Tibial artery (tissue), 4 donors: Measurements from ENCODE around the gene TIE1.

Experiments used
- DNase-seq, 2 donors: peaks; one replicate each; pipeline ENCODE4 v3.0.0-alpha.2; 2019
- H3K27ac ChIP-seq, 2 donors: fragments of 200-600 bp; sonication (generic) in 1 of 2; 1 replicate in 1 of 2; 2 replicates in 1 of 2; pipeline ENCODE4 v1.5.1; 2018 to 2019; ENCODE audit warnings: mild to moderate bottlenecking in 1 of 2
- H3K27me3 ChIP-seq, 2 donors: fragments of 200-600 bp; sonication (generic) in 1 of 2; one replicate each; pipeline versions ENCODE4 v1.5.1 to v1.6.0; 2016 to 2019
- H3K36me3 ChIP-seq, 3 donors: fragments of 200-600 bp; sonication (generic) in 2 of 3; one replicate each; pipeline ENCODE4 v1.5.1; 2016 to 2019; ENCODE audit warnings: mild to moderate bottlenecking in 2 of 3
- H3K4me1 ChIP-seq, 4 donors: fragments of 200-600 bp; sonication (generic) in 2 of 4; 1 replicate in 3 of 4; 2 replicates in 1 of 4; pipeline ENCODE4 v1.5.1; 2016 to 2019
- H3K4me3 ChIP-seq, 2 donors: fragments of 200-600 bp; sonication (generic) in 1 of 2; 1 replicate in 1 of 2; 2 replicates in 1 of 2; pipeline ENCODE4 v1.5.1; 2018 to 2019; ENCODE audit warnings: mild to moderate bottlenecking in 2 of 2
- H3K9me3 ChIP-seq, 3 donors: fragments of 200-600 bp; sonication (generic) in 1 of 3; one replicate each; pipeline ENCODE4 v1.5.1; 2016 to 2019
- CTCF ChIP-seq, 2 experiments: fragments of 200-600 bp in 1 of 2; fragments of 450-650 bp in 1 of 2; IDR thresholded peaks; one replicate each; pipeline ENCODE4 v1.5.1; 2017 to 2019; ENCODE audit warnings: antibody characterized with exemption in 2 of 2, mild to moderate bottlenecking in 1 of 2, moderate library complexity in 1 of 2
- intact Hi-C: fragments of 100-400 bp; cut with DNase I; formaldehyde crosslinking; loops from one replicate; pipeline ENCODE4 v1.15.0; 2023; ENCODE audit warnings: low total_unique reads

TIE1 gene

GRCh38 chr1:43303471-43304313, 2.9 kb downstream of the TIE1 start:
- H3K36me3 ChIP-seq, result no peaks in the 10 kb centered on the region
- intact Hi-C loops, result no loop called here
- H3K4me1 ChIP-seq, result peaks cover 0 to 8% (median 0%) of the 10 kb centered on the region in 4 donors
- no peaks in the 10 kb centered on the region for H3K9me3 ChIP-seq
- no peaks in the 10 kb centered on the region for H3K27me3 ChIP-seq
- H3K4me3 ChIP-seq, result no peak overlapping the region
- no peak for TF ChIP-seq CTCF (IDR thresholded peaks at IDR 0.05)
- H3K27ac ChIP-seq, result peak overlapping the region in 1 of 2 donors; percentile 9
- peak in 1 of 2 donors; percentile 49 for DNase-seq

DNA sequence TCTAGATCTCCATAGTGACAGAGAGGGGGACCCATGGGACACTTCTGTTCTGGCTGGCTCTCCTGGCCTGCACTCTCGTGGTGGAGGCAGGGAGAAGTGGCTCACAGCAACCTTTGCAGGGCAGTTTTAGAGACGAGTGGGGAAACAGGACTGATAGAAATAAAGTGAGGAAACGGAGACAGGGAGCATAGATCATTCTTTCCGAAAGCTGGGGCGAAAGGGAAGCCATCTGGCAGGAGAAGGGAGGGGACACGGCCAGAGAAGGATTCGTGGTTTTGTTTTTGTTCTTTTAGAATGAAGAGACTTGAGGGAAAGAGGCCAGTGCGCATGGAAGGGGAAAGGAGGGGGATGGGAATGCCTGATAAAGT, 3.5 kb downstream of the TIE1 start:
- no peak overlapping the region for H3K4me3 ChIP-seq
- H3K36me3 ChIP-seq, result no peaks in the 10 kb centered on the region
- TF ChIP-seq CTCF (IDR thresholded peaks at IDR 0.05), result no peak
- DNase-seq, result peak in 1 of 2 donors; percentile 41
- intact Hi-C loops, result no loop called here
- peak overlapping the region in 1 of 2 donors; percentile 9 for H3K27ac ChIP-seq
- no peaks in the 10 kb centered on the region for H3K9me3 ChIP-seq
- peaks cover 0 to 8% (median 0%) of the 10 kb centered on the region in 4 donors for H3K4me1 ChIP-seq
- no peaks in the 10 kb centered on the region for H3K27me3 ChIP-seq

- no peak for TF ChIP-seq CTCF (IDR thresholded peaks at IDR 0.05)
- DNase-seq, result peak in 1 of 2 donors; percentile 60
- Histone ChIP-seq H3K27ac (no peak overlapping the region), H3K4me1 (peaks cover 0 to 8% (median 0%) of the 10 kb centered on the region in 4 donors), H3K4me3 (no peak overlapping the region), H3K9me3 (no peaks in the 10 kb centered on the region), H3K36me3 (no peaks in the 10 kb centered on the region), H3K27me3 (no peaks in the 10 kb centered on the region)
- intact Hi-C loops, result no loop called here
Measured at GRCh38 chr1:43304771-43305300, 4.1 kb downstream of the TIE1 start.

GRCh38 chr1:43305461-43305860, 4.7 kb downstream of the TIE1 start:
- no peak for TF ChIP-seq CTCF (IDR thresholded peaks at IDR 0.05)
- Histone ChIP-seq H3K27me3 (no peaks in the 10 kb centered on the region), H3K4me3 (no peak overlapping the region), H3K27ac (no peak overlapping the region), H3K36me3 (no peaks in the 10 kb centered on the region), H3K9me3 (no peaks in the 10 kb centered on the region), H3K4me1 (peaks cover 0 to 8% (median 0%) of the 10 kb centered on the region in 4 donors)
- peak in 1 of 2 donors; percentile 23 for DNase-seq
- intact Hi-C loops, result no loop called here

GRCh38 chr1:43305926-43306687, 5.3 kb downstream of the TIE1 start:
- H3K9me3 ChIP-seq, result no peaks in the 10 kb centered on the region
- no peak overlapping the region for H3K4me3 ChIP-seq
- DNase-seq, result peak in 1 of 2 donors; percentile 49
- no peak for TF ChIP-seq CTCF (IDR thresholded peaks at IDR 0.05)
- no peak overlapping the region for H3K27ac ChIP-seq
- H3K27me3 ChIP-seq, result no peaks in the 10 kb centered on the region
- peaks cover 0 to 8% (median 0%) of the 10 kb centered on the region in 4 donors for H3K4me1 ChIP-seq
- no peaks in the 10 kb centered on the region for H3K36me3 ChIP-seq
- intact Hi-C loops, result no loop called here
